ENCODE measurements around the gene WDR46.

Gene WDR46

GRCh38 chr6:33249732-33250630 is 39.1 kb downstream of the WDR46 start:
- TF ChIP-seq TAF1 (IDR thresholded peaks at IDR 0.05; ENCODE audit: borderline replicate concordance, low read depth, low read length) (no peak), POLR2A (IDR thresholded peaks at IDR 0.05; ENCODE audit: low read depth, low read length) (no peak), POLR2AphosphoS5 (IDR thresholded peaks at IDR 0.05; ENCODE audit: low read depth, low read length) (no peak)
- DNase-seq (ENCODE audit: insufficient read length) (no peak), FAIRE-seq (no peak)

GRCh38 chr6:33248932-33249731 is 39.9 kb downstream of the WDR46 start:
- DNase-seq (ENCODE audit: insufficient read length) (peak; percentile 80), FAIRE-seq (peak; percentile 98)
- peak; percentile 94 for TF ChIP-seq POLR2AphosphoS5 (IDR thresholded peaks at IDR 0.05; ENCODE audit: low read depth, low read length)
- TF ChIP-seq POLR2A (IDR thresholded peaks at IDR 0.05; ENCODE audit: low read depth, low read length): peak; percentile 96
- TF ChIP-seq TAF1 (IDR thresholded peaks at IDR 0.05; ENCODE audit: borderline replicate concordance, low read depth, low read length): peak; percentile 56; the same call in 1 of the 2 replicates

- FAIRE-seq: no peak
- no peak for DNase-seq (ENCODE audit: insufficient read length)
Observed at GRCh38 chr6:33248643-33248931, 40.5 kb downstream of the WDR46 start.

GRCh38 chr6:33247977-33248642 is 40.9 kb downstream of the WDR46 start:
- DNase-seq (ENCODE audit: insufficient read length) (peak; percentile 66), FAIRE-seq (peak; percentile 92)
- TF ChIP-seq POLR2AphosphoS5 (IDR thresholded peaks at IDR 0.05; ENCODE audit: low read depth, low read length): no peak
- no peak for TF ChIP-seq TAF1 (IDR thresholded peaks at IDR 0.05; ENCODE audit: borderline replicate concordance, low read depth, low read length)
- no peak for TF ChIP-seq POLR2A (IDR thresholded peaks at IDR 0.05; ENCODE audit: low read depth, low read length)

More at GRCh38 chr6:33248643-33248931, 40.5 kb downstream of the WDR46 start:
- no peak for TF ChIP-seq POLR2A (IDR thresholded peaks at IDR 0.05; ENCODE audit: low read depth, low read length)
- TF ChIP-seq POLR2AphosphoS5 (IDR thresholded peaks at IDR 0.05; ENCODE audit: low read depth, low read length): no peak
- TF ChIP-seq TAF1 (IDR thresholded peaks at IDR 0.05; ENCODE audit: borderline replicate concordance, low read depth, low read length): no peak

- FAIRE-seq: no peak
- no peak for TF ChIP-seq TAF1 (IDR thresholded peaks at IDR 0.05; ENCODE audit: borderline replicate concordance, low read depth, low read length)
- TF ChIP-seq POLR2AphosphoS5 (IDR thresholded peaks at IDR 0.05; ENCODE audit: low read depth, low read length): no peak
- TF ChIP-seq POLR2A (IDR thresholded peaks at IDR 0.05; ENCODE audit: low read depth, low read length): no peak
Observed at GRCh38 chr6:33243476-33243875, 45.6 kb downstream of the WDR46 start.

GRCh38 chr6:33241968-33242367 is 47.1 kb downstream of the WDR46 start:
- no peak for FAIRE-seq
- DNase-seq (ENCODE audit: insufficient read length): no peak
- no peak for TF ChIP-seq POLR2A (IDR thresholded peaks at IDR 0.05; ENCODE audit: low read depth, low read length)
- TF ChIP-seq TAF1 (IDR thresholded peaks at IDR 0.05; ENCODE audit: borderline replicate concordance, low read depth, low read length): no peak
- no peak for TF ChIP-seq POLR2AphosphoS5 (IDR thresholded peaks at IDR 0.05; ENCODE audit: low read depth, low read length)

More at GRCh38 chr6:33243476-33243875, 45.6 kb downstream of the WDR46 start:
- DNase-seq (ENCODE audit: insufficient read length): no peak

GRCh38 chr6:33237741-33238140 is 51.3 kb downstream of the WDR46 start:
- TF ChIP-seq POLR2A (IDR thresholded peaks at IDR 0.05; ENCODE audit: low read depth, low read length) (no peak), POLR2AphosphoS5 (IDR thresholded peaks at IDR 0.05; ENCODE audit: low read depth, low read length) (no peak), TAF1 (IDR thresholded peaks at IDR 0.05; ENCODE audit: borderline replicate concordance, low read depth, low read length) (no peak)
- no peak for FAIRE-seq
- DNase-seq (ENCODE audit: insufficient read length): no peak

GRCh38 chr6:33236852-33237251 is 52.2 kb downstream of the WDR46 start:
- FAIRE-seq: no peak
- TF ChIP-seq TAF1 (IDR thresholded peaks at IDR 0.05; ENCODE audit: borderline replicate concordance, low read depth, low read length): no peak
- no peak for TF ChIP-seq POLR2AphosphoS5 (IDR thresholded peaks at IDR 0.05; ENCODE audit: low read depth, low read length)

GRCh38 chr6:33236328-33236727 is 52.7 kb downstream of the WDR46 start:
- FAIRE-seq (no peak), DNase-seq (ENCODE audit: insufficient read length) (no peak)
- TF ChIP-seq TAF1 (IDR thresholded peaks at IDR 0.05; ENCODE audit: borderline replicate concordance, low read depth, low read length) (no peak), POLR2AphosphoS5 (IDR thresholded peaks at IDR 0.05; ENCODE audit: low read depth, low read length) (no peak), POLR2A (IDR thresholded peaks at IDR 0.05; ENCODE audit: low read depth, low read length) (no peak)

More at GRCh38 chr6:33236852-33237251, 52.2 kb downstream of the WDR46 start:
- DNase-seq (ENCODE audit: insufficient read length): no peak

GRCh38 chr6:33235221-33235634 is 53.8 kb downstream of the WDR46 start:
- TF ChIP-seq TAF1 (IDR thresholded peaks at IDR 0.05; ENCODE audit: borderline replicate concordance, low read depth, low read length): no peak
- TF ChIP-seq POLR2A (IDR thresholded peaks at IDR 0.05; ENCODE audit: low read depth, low read length): no peak
- no peak for TF ChIP-seq POLR2AphosphoS5 (IDR thresholded peaks at IDR 0.05; ENCODE audit: low read depth, low read length)
- no peak for FAIRE-seq
- DNase-seq (ENCODE audit: insufficient read length): no peak
